GM10266 (cell line): ENCODE measurements around the gene PDZK1IP1.
"Not testable (repeated sequence)": the region's sequence is repeated elsewhere in the genome, so short reads cannot be mapped to it uniquely, and the experiment has no call there.

ENCODE experiments used
- DNase-seq: peaks from one replicate; pipeline ENCODE4 v3.0.0; 2012; ENCODE audit errors: extremely low spot score
- TF ChIP-seq, protein P1 (sequence below): IDR thresholded peaks from 2 replicates; pipeline ENCODE4 v1.5.1; 2012; ENCODE audit warnings: mild to moderate bottlenecking, low read depth; ENCODE audit not compliant: control insufficient read depth, insufficient read depth; ENCODE audit errors: missing control alignments

The PDZK1IP1 gene

DNA sequence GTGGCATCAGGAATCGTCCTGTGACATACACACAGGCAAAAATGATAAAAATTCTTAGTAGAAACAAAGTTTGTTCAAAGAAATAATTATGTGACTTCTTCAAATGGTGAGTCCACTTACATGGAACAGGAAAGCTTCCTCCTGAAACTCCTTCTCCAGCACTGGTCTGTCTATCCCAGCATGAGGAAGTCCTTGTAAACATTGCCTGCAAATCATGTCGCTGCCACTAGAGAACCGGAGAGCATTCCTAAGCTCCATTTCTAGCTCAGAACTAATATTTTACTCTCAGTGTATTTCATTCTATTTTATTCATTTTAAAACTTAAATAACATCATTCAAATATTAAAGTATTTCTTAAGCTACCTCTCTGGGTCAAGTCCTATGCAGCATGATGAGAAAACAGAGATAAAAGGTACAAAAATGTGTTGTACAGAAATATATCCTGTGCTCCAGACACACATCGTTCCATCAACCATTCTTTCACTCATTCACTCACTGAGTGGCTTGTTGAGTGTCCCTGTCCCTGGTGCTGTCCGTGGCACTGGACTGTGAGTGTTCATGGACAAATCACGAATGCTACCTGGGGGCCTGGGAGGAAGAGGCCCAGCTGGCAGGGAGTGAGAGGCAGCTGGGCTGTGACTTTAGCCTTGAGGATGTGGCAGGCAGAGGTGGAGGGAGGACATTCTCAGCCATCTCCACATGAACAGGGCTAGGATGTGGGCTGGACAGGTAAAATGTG is 42.6 kb downstream of the PDZK1IP1 start:
- TF ChIP-seq, protein P1, sequence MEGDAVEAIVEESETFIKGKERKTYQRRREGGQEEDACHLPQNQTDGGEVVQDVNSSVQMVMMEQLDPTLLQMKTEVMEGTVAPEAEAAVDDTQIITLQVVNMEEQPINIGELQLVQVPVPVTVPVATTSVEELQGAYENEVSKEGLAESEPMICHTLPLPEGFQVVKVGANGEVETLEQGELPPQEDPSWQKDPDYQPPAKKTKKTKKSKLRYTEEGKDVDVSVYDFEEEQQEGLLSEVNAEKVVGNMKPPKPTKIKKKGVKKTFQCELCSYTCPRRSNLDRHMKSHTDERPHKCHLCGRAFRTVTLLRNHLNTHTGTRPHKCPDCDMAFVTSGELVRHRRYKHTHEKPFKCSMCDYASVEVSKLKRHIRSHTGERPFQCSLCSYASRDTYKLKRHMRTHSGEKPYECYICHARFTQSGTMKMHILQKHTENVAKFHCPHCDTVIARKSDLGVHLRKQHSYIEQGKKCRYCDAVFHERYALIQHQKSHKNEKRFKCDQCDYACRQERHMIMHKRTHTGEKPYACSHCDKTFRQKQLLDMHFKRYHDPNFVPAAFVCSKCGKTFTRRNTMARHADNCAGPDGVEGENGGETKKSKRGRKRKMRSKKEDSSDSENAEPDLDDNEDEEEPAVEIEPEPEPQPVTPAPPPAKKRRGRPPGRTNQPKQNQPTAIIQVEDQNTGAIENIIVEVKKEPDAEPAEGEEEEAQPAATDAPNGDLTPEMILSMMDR: no peak
- no peak for DNase-seq

DNA sequence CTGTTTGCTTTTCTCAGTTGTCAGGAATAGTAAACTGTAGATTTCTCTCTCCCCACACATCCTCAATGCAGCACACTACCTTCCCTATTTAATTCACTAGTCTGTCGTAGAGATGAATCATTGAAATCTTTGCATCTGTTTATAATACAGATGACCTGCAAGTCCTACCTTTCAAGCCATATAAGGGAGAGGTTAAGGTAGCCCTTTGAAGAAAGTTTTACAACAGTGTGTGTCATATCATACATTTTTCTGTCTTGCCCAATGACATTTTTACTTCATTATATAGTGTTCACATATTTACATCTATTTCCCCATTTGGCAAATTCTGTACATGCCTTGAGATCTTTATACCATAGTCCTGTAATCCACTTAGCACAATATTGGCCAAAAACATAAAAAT is 43.3 kb downstream of the PDZK1IP1 start:
- DNase-seq: not testable (repeated sequence)

DNA sequence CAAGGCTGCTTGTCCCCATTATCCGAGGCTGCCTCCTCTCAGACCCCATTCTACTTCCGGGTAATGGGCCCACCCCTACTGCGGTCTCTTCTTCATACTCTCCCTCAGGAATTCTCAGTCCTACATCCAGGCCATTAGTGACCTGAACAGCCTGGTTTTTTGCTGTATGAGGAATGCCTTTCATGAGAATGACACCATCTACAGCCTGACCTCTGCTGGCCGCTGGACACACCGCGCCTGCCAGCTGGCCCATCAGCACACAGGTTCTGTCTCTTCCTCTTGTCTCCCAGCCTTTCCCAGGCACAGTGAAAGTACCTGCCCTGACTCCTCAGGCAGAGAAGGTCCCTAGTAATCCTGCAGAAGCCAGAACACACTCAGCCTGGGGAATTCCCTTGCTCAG is 46.2 kb downstream of the PDZK1IP1 start:
- TF ChIP-seq, protein P1: peak; percentile 29
- DNase-seq: not testable (repeated sequence)

DNA sequence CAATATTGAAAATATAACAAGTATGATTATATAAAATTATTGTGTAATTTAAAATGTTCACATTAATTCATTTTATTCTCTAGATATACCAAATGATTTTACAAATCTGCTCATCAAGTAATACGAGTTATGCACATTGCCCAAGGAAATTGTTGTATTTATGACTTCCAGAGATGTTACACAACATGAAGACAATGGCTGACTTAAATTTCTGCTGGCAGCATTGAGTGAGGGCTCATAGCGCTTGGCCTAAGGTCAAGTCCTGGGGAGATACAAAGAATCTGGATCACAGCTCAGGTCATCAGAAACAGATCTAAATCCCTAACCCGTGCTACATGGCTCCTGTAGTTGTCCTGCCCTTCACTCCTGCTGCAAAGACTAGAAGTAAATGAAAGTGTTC is 49.5 kb downstream of the PDZK1IP1 start:
- DNase-seq: not testable (repeated sequence)

DNA sequence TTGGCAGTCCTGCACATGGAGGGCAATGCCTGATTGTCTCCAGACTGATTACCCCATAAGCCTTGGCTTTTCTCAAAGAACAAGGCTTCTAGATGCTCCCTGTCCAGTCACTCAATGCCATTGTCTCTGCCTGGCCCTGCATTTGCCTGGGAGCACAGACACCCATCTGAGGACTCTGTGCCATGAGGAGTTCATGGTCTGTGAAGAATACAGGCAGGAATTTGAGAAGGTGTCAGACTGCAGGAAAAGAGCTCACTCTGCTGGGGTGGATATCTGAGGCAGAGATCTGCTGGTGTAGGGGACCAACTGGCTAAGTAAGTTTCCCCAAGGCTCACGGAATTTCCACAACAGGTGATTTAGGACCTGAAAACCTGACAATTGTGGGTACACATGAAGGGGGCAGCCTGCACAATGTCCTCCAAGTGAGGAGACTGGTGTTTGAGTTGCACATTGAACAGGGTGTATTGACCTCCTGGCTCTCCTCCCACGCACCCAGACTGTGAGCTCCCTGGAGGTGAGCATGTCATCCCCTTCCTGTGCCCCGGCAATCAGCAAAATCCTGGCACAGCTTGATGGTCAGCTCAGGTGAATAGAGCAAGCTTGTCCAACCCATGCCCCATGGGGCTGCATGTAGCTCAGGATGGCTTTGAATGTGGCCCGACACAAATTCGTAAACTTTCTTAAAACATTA is 51.8 kb downstream of the PDZK1IP1 start:
- TF ChIP-seq, protein P1: no peak
- DNase-seq: no peak

DNA sequence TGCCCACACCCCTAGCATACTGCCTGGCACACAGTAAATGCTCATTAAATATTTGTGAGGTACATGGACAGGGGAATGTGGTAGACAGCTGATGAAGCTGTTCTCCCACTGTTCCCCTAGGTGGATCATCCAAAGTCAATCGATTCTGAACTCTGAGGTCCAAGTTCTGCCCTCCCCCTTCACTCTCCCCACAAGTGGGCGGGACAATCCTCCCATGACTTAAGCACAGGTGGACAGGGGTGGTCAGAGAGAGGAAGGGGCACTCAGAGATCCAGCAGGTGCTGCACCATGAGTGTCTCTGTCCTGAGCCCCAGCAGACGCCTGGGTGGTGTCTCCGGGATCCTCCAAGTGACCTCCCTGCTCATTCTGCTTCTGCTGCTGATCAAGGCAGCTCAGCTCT is 52.6 kb downstream of the PDZK1IP1 start, which contains the start of gene CYP4A22:
Gene CYP4A22, plus strand, starts transcription at position 244 of the 400 bp plus-strand sequence. Its CDS starts 45 bp downstream, at position 289.
- TF ChIP-seq, protein P1: no peak

More for the DNA sequence above, 52.6 kb downstream of the PDZK1IP1 start, which contains the start of gene CYP4A22:
- DNase-seq: no peak
